ENCODE results near the gene GYS2.
"Not testable (repeated sequence)": the region's sequence is repeated elsewhere in the genome, so short reads cannot be mapped to it uniquely, and the experiment has no call there.

Gene GYS2

GRCh38 chr12:21607701-21608100 lies 3.1 kb upstream of the GYS2 start:
- CTCF ChIA-PET = interaction anchor here (0.6 kb wide), 1 partner anchor 74 kb away, joined by 3 read pairs; no protein-coding TSS in a partner anchor
- no peak overlapping the region for H3K27ac ChIP-seq

GRCh38 chr12:21606175-21606574 lies 1.5 kb upstream of the GYS2 start:
- ChIA-PET POLR2A (ENCODE audit: low non-redundant PET) (no interaction called here), CTCF (no interaction called here)
- no peak for TF ChIP-seq CTCF (conservative IDR thresholded peaks at IDR 0.05; ENCODE audit: low read depth)
- no peak for DNase-seq (ENCODE audit: low spot score)
- no peak overlapping the region for H3K27ac ChIP-seq

More at GRCh38 chr12:21607701-21608100, 3.1 kb upstream of the GYS2 start:
- DNase-seq (ENCODE audit: low spot score) = no peak
- POLR2A ChIA-PET (ENCODE audit: low non-redundant PET) = no interaction called here
- no peak for TF ChIP-seq CTCF (conservative IDR thresholded peaks at IDR 0.05; ENCODE audit: low read depth)

GRCh38 chr12:21602774-21603173 lies 1.9 kb downstream of the GYS2 start:
- ChIA-PET POLR2A (ENCODE audit: low non-redundant PET) (no interaction called here), CTCF (no interaction called here)
- H3K27ac ChIP-seq = no peak overlapping the region
- DNase-seq (ENCODE audit: low spot score) = no peak
- no peak for TF ChIP-seq CTCF (conservative IDR thresholded peaks at IDR 0.05; ENCODE audit: low read depth)

GRCh38 chr12:21600196-21600595 lies 4.5 kb downstream of the GYS2 start:
- POLR2A ChIA-PET (ENCODE audit: low non-redundant PET) = no interaction called here
- H3K27ac ChIP-seq = no peak overlapping the region
- no peak for DNase-seq (ENCODE audit: low spot score)
- CTCF ChIA-PET = no interaction called here
- TF ChIP-seq CTCF (conservative IDR thresholded peaks at IDR 0.05; ENCODE audit: low read depth) = no peak

GRCh38 chr12:21599143-21599999 lies 5.3 kb downstream of the GYS2 start:
- CTCF ChIA-PET = no interaction called here

GRCh38 chr12:21598651-21599050 lies 6.0 kb downstream of the GYS2 start:
- POLR2A ChIA-PET (ENCODE audit: low non-redundant PET) = no interaction called here
- no peak for TF ChIP-seq CTCF (conservative IDR thresholded peaks at IDR 0.05; ENCODE audit: low read depth)
- CTCF ChIA-PET = interaction anchor here (0.7 kb wide), 1 partner anchor 99 kb away, joined by 3 read pairs; no protein-coding TSS in a partner anchor
- H3K27ac ChIP-seq = no peak overlapping the region
- DNase-seq (ENCODE audit: low spot score) = no peak

More at GRCh38 chr12:21599143-21599999, 5.3 kb downstream of the GYS2 start:
- H3K27ac ChIP-seq = no peak overlapping the region
- DNase-seq (ENCODE audit: low spot score) = no peak
- TF ChIP-seq CTCF (conservative IDR thresholded peaks at IDR 0.05; ENCODE audit: low read depth) = no peak
- POLR2A ChIA-PET (ENCODE audit: low non-redundant PET) = no interaction called here

GRCh38 chr12:21595356-21595755 lies 9.3 kb downstream of the GYS2 start:
- CTCF ChIA-PET = not testable (repeated sequence)

More at GRCh38 chr12:21595356-21595755, 9.3 kb downstream of the GYS2 start:
- POLR2A ChIA-PET (ENCODE audit: low non-redundant PET); H3K27ac ChIP-seq; DNase-seq (ENCODE audit: low spot score): not testable (repeated sequence)
